A673 (cell line): ENCODE data around the gene HOXB3. TPM values are rescaled to one million over a fixed set of nuclear protein-coding genes. Genes with fewer than 3 reads are reported as not detected.

ENCODE experiments used
- BruUV-seq: library from RNA; stranded (reverse); fragments of 400-500 nt; replicated peaks from 2 replicates; lab custom pipeline; 2021; lab: Mats Ljungman, UMichigan
- CTCF ChIA-PET: fragments of 300-600 bp; sonication (Branson Sonifier 250); formaldehyde crosslinking; loops from one replicate; lab custom pipeline; 2022; ENCODE audit warnings: antibody characterized with exemption; lab: Charles Lee
- POLR2A ChIA-PET: fragments of 300-600 bp; sonication (Branson Sonifier 250); formaldehyde crosslinking; loops from one replicate; lab custom pipeline; 2022; ENCODE audit warnings: antibody characterized with exemption; ENCODE audit not compliant: low non-redundant PET; lab: Charles Lee
- DNase-seq: peaks from one replicate; pipeline ENCODE4 v3.0.0-alpha.2; 2015; ENCODE audit warnings: low spot score
- H3K27ac ChIP-seq: fragments of 200-600 bp; sonication (generic); 2 replicates; pipeline ENCODE4 v1.5.1; 2016; ENCODE audit warnings: mixed run types, low read depth, mild to moderate bottlenecking, mixed read lengths, antibody characterized with exemption, low read length; ENCODE audit not compliant: poor library complexity, severe bottlenecking
- H3K27me3 ChIP-seq: fragments of 200-600 bp; sonication (generic); replicated peaks from 2 replicates; pipeline ENCODE4 v1.6.1; 2017; ENCODE audit warnings: mixed run types, low read depth, mild to moderate bottlenecking, mixed read lengths, antibody characterized with exemption, low read length; ENCODE audit not compliant: insufficient read depth, poor library complexity
- H3K36me3 ChIP-seq: fragments of 200-600 bp; sonication (generic); 2 replicates; pipeline ENCODE4 v1.6.1; 2016; ENCODE audit warnings: mixed run types, mild to moderate bottlenecking, mixed read lengths, antibody characterized with exemption, low read length; ENCODE audit not compliant: insufficient read depth, poor library complexity, severe bottlenecking
- H3K4me1 ChIP-seq: fragments of 200-600 bp; sonication (generic); 2 replicates; pipeline ENCODE4 v1.6.1; 2017; ENCODE audit warnings: mixed run types, mild to moderate bottlenecking, mixed read lengths, antibody characterized with exemption, low read length; ENCODE audit not compliant: insufficient read depth, poor library complexity, severe bottlenecking
- H3K4me3 ChIP-seq: fragments of 200-600 bp; sonication (generic); 2 replicates; pipeline ENCODE4 v1.5.1; 2016; ENCODE audit warnings: low read depth, mixed run types, mild to moderate bottlenecking, mixed read lengths, low read length; ENCODE audit not compliant: poor library complexity, severe bottlenecking
- H3K9me3 ChIP-seq: fragments of 200-600 bp; sonication (generic); 2 replicates; pipeline ENCODE4 v1.6.1; 2016; ENCODE audit warnings: mixed run types, low read depth, mild to moderate bottlenecking, mixed read lengths, antibody characterized with exemption, low read length; ENCODE audit not compliant: poor library complexity, severe bottlenecking
- EZH2 ChIP-seq: fragments of 200-600 bp; sonication (generic); IDR thresholded peaks from 2 replicates; pipeline ENCODE4 v1.6.1; 2017; ENCODE audit warnings: borderline replicate concordance, low read depth, mild to moderate bottlenecking, mixed read lengths, antibody characterized with exemption, low read length; ENCODE audit not compliant: poor library complexity, severe bottlenecking
- intact Hi-C: fragments of 100-400 bp; cut with micrococcal nuclease; formaldehyde crosslinking; loops from one replicate; pipeline ENCODE4 v1.10.0; 2022; ENCODE audit not compliant: unreplicated experiment
- total RNA-seq: library from RNA; stranded (reverse); gene quantifications from 2 replicates; pipeline ENCODE4 v1.2.3, GENCODE V29; 2021
- TF ChIP-seq, protein P1 (sequence below): fragments of 300-800, 200-600 bp; sonication (generic); conservative IDR thresholded peaks from 2 replicates; pipeline ENCODE4 v1.5.1; 2017; ENCODE audit warnings: low read depth, mild to moderate bottlenecking, antibody characterized with exemption, low read length, moderate library complexity, mixed read lengths

HOXB3 gene
- total RNA-seq, 1 experiment from 2014 or later: 40.7 TPM

DNA sequence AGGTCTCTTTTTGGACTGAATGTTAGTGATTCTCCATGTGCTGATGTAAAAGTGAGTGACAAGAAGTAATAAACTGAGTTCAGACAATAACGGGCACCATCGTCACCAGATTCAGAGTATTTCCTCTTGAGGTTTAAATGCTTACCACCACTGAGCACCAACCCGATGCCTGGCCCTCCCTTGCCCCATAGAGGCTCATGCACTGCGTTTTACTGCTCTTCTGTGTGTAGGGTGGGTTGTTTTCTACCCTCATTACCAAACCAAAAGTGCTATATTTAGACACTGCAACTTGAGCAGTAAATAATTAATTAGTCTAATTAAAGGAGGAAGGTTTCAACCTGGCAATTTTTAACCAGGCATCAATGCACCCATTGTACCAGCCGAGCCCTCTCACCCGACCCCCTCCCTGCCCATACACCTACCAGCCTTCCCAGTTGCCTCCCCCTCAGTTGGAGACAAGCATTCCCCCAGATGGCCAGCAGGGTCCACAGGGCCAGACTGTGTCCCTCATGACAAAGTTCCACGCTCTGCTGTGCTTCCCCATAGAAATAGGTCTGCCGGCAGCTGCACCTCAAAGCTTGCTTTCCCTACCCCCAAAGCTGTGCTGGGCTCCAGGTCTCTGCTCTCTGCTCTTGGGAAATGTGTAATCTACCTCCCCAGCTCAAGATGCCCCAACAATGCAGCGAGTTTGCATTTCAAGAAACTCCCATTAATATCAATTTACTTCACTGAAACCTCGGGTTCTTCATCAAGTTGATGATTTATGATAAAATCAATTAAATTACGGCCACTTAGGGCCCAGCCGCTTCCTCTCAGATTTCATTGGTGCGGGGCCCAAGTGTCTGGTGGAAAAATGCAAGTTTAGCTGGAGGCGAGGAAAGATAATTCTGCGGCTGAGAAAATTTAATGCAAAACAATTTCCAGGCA lies 27.9 kb downstream of the HOXB3 start:
- H3K9me3 ChIP-seq: no peaks in the 10 kb centered on the region
- DNase-seq: peak; percentile 60
- H3K4me3 ChIP-seq: no peak overlapping the region
- intact Hi-C loops: no loop called here
- ChIA-PET POLR2A (interaction anchor here (0.6 kb wide), 1 partner anchor 30 kb away, joined by 3 read pairs; no protein-coding TSS in a partner anchor), CTCF (no interaction called here)
- no TSS peak for BruUV-seq
- peaks cover 69% of the 10 kb centered on the region for H3K4me1 ChIP-seq
- H3K36me3 ChIP-seq: no peaks in the 10 kb centered on the region
- peak overlapping the region; percentile 7 for H3K27ac ChIP-seq
- H3K27me3 ChIP-seq: no peaks in the 10 kb centered on the region
- TF ChIP-seq EZH2: no peak
- TF ChIP-seq, protein P1, sequence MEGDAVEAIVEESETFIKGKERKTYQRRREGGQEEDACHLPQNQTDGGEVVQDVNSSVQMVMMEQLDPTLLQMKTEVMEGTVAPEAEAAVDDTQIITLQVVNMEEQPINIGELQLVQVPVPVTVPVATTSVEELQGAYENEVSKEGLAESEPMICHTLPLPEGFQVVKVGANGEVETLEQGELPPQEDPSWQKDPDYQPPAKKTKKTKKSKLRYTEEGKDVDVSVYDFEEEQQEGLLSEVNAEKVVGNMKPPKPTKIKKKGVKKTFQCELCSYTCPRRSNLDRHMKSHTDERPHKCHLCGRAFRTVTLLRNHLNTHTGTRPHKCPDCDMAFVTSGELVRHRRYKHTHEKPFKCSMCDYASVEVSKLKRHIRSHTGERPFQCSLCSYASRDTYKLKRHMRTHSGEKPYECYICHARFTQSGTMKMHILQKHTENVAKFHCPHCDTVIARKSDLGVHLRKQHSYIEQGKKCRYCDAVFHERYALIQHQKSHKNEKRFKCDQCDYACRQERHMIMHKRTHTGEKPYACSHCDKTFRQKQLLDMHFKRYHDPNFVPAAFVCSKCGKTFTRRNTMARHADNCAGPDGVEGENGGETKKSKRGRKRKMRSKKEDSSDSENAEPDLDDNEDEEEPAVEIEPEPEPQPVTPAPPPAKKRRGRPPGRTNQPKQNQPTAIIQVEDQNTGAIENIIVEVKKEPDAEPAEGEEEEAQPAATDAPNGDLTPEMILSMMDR: peak; percentile 39

DNA sequence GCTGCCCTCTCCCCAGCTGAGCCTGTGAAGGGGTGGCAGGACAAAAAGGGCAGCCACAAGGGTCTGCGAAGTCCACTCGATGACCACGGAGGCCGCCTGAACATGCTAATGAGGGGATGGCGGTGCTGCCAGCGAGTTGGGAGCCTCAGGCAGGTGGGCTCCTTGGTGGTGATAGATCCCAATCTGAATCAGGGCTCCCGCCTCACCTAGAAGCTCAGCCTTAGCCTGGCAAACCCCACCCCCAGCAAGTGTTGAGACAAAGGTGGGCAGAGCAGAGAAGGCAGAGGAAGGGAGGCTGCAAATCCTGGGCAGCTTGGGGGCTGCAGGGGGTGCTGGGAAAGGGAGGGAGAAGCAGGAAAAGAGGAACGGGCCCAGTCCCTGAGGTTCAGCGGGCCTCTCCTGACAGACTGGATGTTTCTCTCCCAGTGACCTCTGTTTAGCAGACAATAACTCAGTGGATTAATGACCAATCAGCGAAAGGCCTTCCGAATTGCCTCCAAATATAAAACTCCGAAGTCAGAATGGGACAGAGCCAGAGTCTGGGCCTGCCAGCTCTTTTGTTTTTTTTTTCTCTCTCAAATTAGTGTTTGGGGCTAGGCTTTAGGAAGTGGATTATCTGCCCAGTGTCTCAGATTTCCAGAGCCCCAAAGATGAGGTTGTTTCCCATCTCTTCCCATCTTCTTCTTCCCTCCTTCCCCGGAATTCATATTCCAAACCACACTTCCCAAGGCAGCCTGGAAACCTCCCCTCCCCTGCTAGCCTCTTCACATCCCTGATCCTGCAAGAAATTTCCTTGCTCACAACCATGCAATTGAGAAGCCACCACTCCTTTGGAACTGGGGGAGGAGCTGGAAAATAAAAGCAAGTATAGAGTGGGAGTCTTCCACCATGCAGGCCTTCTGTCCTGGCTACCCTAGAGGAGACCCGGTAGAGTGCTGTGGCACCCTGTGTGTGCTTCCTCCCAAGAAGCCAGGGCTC lies 29.9 kb downstream of the HOXB3 start:
- no peak for TF ChIP-seq EZH2
- H3K27ac ChIP-seq: no peak overlapping the region
- ChIA-PET CTCF (no interaction called here), POLR2A (interaction anchor here (0.6 kb wide), 1 partner anchor 14 kb away, joined by 3 read pairs; no protein-coding TSS in a partner anchor)
- BruUV-seq: no TSS peak
- DNase-seq: no peak
- H3K36me3 ChIP-seq: no peaks in the 10 kb centered on the region
- H3K4me3 ChIP-seq: no peak overlapping the region
- H3K9me3 ChIP-seq: no peaks in the 10 kb centered on the region
- intact Hi-C loops: no loop called here
- no peaks in the 10 kb centered on the region for H3K27me3 ChIP-seq
- peaks cover 65% of the 10 kb centered on the region for H3K4me1 ChIP-seq

DNA sequence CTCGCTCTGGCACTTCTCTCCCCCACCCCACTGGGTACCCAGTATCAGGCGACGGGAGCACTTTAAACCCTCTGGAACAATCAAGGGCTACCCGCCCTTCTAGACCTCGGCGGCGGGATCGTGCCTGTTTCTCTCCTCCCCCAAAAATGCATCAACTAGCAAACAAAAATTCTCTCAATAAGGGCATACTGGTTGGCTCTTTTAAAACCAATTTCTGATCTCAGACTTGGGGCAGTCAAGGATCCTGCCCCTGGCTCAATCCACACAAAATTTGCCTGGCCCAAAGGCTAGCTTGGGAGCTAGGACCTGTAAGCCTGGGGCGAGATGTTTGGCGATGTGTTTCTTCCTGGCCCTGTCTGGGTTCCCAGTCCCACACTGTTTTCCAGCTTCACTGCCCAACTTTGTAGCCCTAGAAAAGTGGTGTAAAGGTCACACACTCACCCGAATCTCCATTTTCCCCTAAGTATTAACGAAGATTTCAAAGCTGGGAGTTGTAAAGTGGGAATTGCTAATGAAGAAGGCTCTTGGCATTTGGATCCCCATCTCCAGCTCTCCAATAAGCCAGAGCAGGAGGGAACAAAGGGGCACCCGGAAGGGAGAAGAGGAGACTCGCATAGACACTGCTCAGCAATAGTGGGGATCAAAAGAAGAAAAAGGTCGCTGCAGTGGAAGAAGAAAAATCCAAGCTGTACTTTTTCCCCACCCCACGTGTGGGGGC lies 30.8 kb downstream of the HOXB3 start:
- POLR2A ChIA-PET: no interaction called here
- no peak overlapping the region for H3K4me3 ChIP-seq

More for the DNA sequence above, 30.8 kb downstream of the HOXB3 start:
- no peaks in the 10 kb centered on the region for H3K9me3 ChIP-seq
- peaks cover 63% of the 10 kb centered on the region for H3K4me1 ChIP-seq
- DNase-seq: no peak
- TF ChIP-seq, protein P1: no peak
- no peak for TF ChIP-seq EZH2
- CTCF ChIA-PET: no interaction called here
- H3K27ac ChIP-seq: no peak overlapping the region
- no peaks in the 10 kb centered on the region for H3K27me3 ChIP-seq
- no TSS peak for BruUV-seq
- intact Hi-C loops: no loop called here
- H3K36me3 ChIP-seq: no peaks in the 10 kb centered on the region
